Hepatocyte (in vitro differentiated cells): ENCODE measurements around the gene LILRB2.

Experiments used
- EZH2 ChIP-seq: fragments of 200-600 bp; sonication (generic); IDR thresholded peaks from 2 replicates; pipeline ENCODE4 v1.6.1; 2016; ENCODE audit warnings: antibody characterized with exemption, mild to moderate bottlenecking, borderline replicate concordance
- TF ChIP-seq, protein P1 (sequence below): fragments of 200-600 bp; sonication (generic); IDR thresholded peaks from 2 replicates; pipeline ENCODE4 v1.5.1; 2016; ENCODE audit warnings: antibody characterized with exemption, mild to moderate bottlenecking; ENCODE audit not compliant: poor library complexity

DNA sequence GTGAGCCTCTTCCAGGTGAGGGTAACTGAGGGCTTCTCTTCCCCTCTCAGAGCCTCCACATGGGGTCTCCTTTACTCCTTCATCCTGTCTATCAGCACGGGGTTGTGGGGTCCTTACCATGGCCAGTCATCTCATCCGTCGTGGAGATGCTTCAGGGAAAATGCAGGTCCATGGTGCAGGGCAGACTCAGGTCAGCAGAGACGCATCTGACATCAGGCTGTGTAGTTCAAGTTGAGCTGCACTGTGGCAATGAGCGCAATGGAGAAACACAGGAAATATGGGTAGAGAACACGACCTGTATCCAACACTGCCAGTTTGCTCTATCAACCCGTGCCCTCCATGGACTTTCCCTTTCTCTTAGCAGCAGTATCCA, 18.2 kb upstream of the LILRB2 start:
- TF ChIP-seq, protein P1, sequence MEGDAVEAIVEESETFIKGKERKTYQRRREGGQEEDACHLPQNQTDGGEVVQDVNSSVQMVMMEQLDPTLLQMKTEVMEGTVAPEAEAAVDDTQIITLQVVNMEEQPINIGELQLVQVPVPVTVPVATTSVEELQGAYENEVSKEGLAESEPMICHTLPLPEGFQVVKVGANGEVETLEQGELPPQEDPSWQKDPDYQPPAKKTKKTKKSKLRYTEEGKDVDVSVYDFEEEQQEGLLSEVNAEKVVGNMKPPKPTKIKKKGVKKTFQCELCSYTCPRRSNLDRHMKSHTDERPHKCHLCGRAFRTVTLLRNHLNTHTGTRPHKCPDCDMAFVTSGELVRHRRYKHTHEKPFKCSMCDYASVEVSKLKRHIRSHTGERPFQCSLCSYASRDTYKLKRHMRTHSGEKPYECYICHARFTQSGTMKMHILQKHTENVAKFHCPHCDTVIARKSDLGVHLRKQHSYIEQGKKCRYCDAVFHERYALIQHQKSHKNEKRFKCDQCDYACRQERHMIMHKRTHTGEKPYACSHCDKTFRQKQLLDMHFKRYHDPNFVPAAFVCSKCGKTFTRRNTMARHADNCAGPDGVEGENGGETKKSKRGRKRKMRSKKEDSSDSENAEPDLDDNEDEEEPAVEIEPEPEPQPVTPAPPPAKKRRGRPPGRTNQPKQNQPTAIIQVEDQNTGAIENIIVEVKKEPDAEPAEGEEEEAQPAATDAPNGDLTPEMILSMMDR = no peak
- no peak for TF ChIP-seq EZH2
